ENCODE results near the gene GRXCR1.

The GRXCR1 gene

DNA sequence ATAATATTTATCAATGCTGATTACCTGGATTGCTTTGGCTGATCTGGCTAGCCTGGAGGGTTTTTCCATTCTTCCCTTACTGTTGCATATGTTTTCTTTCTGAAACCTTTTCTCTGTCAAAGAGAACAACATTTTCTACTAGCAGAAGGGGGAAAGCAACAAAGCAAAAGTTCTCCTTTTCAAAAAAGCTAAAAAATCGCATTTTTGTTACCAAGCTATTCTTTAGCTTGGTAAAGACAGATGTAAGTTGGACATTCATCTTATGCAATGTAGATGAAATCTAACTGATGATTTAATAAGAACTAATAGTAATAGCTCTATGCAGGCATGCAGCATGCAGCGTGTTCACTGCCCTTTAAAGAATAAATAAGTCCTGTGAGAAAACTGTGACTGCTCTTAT lies at the start of gene GRXCR1:
GRXCR1 (plus strand) TSS at position 301 of the 400 bp plus-strand sequence. CDS start 554 bp downstream, outside the sequence.
- FAIRE-seq = no peak
- DNase-seq (ENCODE audit: extremely low spot score, insufficient read length, low read depth) = no peak

DNA sequence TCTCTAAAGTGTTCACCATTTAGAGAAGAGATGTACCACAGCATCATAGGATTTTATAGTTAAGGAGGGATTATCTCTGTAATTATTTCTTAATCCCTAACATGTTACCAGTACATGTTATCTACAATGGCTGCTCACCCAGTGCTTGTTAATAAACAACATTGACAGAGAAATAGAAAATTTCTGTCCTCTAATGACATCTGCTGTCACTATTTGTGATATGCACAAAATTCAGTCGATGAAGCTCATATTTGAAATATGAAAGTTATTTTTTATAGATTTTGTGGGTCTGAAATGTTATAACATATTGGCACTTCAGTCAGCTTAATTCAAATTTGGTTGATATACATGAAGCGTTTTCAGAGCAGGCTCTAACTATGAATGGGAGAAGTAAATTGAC lies 48.8 kb upstream of the GRXCR1 start:
- FAIRE-seq = no peak
- no peak for DNase-seq (ENCODE audit: extremely low spot score, insufficient read length, low read depth)

DNA sequence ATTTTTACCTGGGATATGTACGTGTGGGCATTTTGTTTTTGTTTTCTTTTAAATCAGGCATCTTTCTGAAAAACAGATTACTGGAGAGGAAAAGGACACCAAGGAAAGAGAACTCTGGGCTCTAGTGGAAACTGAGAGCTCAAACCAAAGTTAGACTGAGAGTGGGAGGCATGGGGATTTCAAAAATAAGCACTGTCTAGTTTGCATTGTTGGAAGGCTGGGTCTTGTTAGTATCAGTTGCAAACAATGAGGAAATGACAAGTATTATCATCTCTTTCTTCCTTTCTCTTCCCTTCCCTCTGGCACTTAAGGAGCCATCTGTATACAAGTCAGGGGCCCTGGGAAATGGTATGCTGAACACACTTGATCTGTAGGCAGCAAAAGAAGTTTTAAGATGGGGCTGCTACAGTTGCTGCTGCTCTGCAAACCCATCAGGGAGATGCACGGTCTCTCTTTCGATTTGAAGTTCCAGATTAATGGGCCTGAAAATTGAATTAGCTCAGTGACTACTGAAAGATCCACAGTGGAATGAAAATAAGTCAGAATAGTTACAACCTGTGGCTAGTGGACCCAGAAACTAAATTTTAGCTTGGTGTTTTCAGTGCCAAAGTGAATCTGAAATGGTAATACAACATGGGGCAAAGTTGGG lies 48.0 kb upstream of the GRXCR1 start:
- FAIRE-seq = no peak
- no peak for DNase-seq (ENCODE audit: extremely low spot score, insufficient read length, low read depth)

DNA sequence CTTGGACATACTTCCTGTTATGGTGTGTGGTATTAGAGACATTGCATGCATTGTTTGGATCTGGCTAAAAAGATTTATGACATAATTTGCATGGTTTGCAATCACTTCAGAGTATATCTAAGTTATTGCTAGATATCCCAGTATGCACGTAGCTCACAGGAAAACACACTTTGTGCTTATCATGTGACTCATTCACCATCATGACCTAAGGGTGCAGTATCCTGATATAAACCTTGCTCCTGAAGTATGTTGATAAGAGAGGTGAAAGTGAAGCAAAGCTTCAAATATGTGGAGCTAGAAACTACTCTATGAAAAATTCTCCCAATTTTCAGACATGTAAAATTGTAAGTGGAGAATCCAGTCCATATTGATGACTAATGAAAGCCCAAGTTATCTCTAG lies 46.9 kb upstream of the GRXCR1 start:
- DNase-seq (ENCODE audit: extremely low spot score, insufficient read length, low read depth) = no peak
- FAIRE-seq = no peak

DNA sequence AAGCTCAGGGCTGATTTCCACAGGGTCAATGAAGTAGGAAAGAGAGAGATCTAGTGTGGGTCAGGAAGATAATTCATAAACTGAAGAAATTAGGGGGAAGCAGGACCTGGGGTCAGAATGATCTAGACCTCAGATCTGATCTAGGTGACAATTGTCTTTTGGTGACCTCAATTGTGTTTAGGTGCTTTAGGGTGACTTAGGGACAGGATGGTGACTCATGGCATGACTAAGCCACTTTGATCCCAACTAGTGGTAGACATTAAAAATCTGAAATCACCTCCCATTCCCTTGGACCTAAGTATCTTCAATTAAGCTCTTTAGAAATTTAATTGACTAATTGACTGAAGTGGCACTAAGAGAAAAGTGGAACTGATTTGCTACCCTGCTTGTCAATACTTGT lies 36.7 kb upstream of the GRXCR1 start:
- FAIRE-seq (no peak), DNase-seq (ENCODE audit: extremely low spot score, insufficient read length, low read depth) (no peak)

DNA sequence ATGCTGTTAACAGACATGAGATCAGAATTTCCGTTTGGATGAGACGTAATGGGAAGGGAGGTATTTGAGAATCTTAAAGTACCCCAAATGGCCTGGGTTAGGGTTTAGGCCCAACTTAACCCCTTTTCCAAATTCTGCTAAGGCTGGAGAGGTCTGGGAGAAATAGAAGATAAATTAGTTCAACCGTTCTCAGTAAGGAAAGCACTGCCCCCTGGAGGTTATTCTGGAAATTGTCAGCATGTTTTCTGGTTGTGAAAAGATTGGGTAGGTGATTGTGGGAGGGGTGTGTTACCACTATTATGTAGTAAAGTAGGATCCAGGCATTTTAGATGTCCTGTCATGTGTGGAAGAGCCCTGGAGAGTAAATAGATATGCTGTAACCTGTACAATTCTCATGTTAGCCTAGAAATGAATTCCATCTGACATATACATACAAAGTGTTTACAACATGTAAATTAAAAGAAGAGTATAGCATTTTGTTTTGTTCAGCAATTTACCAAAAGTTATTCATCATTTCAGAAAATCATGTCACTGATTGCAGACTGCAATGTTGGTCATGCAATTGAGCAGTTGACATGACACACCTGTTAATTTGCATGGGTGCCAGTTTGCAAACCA lies 26.8 kb upstream of the GRXCR1 start:
- DNase-seq (ENCODE audit: extremely low spot score, insufficient read length, low read depth) (peak; percentile 2), FAIRE-seq (peak; percentile 89)

DNA sequence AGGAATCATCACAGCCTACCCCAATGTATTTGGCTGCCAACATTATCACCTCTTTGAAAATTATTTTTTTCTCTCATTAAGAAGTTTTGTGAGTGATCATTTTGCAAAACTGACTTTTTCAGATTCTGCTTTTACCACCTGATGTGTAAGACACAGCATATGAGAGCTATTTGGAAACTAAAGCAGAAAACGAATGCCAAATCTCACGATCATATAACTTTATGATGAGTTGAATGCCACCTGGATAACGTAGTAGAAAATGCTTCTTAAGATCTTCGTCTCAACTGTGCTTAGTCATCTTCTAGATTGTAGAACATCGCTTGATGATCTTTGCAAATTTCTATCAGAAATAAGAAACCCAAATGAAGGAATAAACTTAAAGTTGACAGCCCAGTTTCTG lies 21.3 kb upstream of the GRXCR1 start:
- FAIRE-seq (no peak), DNase-seq (ENCODE audit: extremely low spot score, insufficient read length, low read depth) (no peak)

DNA sequence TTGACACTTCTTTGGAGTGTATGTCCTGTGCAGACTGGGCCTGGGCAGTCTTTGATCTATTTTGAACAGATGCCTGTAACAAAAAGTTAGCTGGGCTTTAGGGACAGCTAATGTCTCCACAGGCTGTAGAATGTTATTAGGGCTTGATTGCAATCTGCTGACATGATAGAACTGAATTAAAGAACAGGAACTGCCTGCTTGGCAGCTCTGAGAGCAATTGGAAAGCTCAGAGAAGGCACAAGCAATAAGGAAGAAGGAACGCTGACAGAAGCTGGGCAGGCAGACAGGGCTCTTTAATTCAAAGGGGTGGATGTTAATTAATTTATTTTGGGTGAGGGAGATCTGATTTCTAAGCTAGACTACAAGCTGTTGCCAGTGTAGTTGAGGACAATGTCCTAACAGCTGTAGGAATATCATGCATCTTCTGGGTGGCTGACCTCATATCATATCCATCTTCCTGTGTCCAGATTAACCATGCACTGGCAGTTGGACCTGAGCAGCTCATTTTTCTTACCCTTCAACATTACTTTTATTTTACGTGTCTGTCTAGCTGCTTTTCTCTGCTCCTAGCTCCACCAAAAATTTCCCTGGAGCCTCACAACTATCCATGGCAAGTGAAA lies 20.7 kb upstream of the GRXCR1 start:
- DNase-seq (ENCODE audit: extremely low spot score, insufficient read length, low read depth) = no peak
- no peak for FAIRE-seq

DNA sequence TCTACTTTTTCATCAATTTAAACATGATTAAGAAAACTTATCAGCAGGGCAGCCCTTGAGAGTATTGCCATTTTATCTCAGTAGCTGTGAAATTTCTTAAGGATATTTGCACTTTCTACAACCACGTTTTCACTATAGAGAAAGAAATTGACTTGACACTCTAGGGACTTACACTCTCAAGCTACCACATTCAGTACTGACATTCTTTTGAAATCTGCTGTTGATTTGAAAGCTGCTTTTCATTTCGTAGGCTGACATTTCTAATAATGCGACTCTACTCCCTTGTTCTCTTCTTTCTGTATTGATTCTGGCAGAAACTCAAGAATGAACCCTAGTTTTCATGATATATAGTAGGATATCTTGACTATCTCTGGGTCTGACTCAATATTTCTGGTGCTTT lies 13.7 kb upstream of the GRXCR1 start:
- no peak for DNase-seq (ENCODE audit: extremely low spot score, insufficient read length, low read depth)
- FAIRE-seq = no peak

DNA sequence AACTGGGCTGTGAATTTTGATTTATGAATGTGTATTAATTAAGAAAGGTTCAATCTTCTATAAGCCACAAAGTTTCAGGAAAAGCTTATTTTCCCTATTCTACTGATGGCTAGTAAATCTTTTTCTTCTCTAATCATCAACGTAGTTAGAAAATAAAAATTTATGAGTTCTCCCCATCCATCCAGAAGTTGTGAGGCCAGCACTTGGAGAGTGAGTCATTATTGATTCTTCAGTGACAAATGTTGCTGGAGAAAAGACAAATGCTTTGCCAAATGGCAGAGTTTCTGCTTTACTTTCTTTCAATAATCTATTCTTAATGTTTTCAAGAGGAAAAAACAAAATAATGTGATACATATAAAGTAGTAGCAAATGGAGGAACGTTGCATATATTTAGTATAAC lies 11.3 kb upstream of the GRXCR1 start:
- FAIRE-seq = no peak
- no peak for DNase-seq (ENCODE audit: extremely low spot score, insufficient read length, low read depth)

DNA sequence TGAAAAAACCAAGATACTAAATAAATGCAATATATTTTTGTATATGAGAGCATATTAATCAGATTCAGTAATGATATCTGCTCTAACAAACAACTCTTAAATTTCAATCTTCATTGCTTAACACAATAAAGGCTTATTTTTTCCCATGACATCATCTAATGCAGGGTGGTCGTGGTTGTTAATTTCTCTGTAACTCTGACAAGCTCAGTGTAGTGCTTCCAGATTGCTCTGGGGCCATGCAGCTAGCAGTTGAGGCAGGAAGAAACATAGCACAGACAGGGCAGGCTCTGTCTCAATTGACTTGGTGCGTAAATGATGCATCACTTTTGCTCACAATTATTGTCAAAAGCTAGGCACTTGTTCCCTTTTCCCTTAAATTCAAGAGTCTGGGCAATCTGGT lies 869 bp upstream of the GRXCR1 start:
- DNase-seq (ENCODE audit: extremely low spot score, insufficient read length, low read depth) = no peak
- no peak for FAIRE-seq

DNA sequence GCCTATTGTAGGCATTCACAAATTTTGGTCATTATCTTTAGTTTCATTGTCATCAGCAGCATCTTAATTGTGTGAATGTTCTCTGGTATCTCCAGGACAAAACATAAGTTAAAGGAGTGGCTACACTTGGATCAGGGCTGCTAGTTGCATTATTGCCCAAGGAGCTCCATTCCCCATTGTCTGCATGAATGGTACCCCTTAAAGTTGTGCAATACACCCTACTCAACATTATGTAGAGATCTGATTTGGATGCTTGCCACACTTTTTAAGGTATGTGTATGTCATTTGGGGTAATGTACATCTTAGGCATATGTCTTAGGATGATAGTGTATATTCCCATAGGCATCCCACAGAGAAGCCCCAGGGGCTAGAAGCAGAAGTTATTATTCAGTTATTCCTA lies 2.9 kb downstream of the GRXCR1 start:
- DNase-seq (ENCODE audit: extremely low spot score, insufficient read length, low read depth) (no peak), FAIRE-seq (no peak)

DNA sequence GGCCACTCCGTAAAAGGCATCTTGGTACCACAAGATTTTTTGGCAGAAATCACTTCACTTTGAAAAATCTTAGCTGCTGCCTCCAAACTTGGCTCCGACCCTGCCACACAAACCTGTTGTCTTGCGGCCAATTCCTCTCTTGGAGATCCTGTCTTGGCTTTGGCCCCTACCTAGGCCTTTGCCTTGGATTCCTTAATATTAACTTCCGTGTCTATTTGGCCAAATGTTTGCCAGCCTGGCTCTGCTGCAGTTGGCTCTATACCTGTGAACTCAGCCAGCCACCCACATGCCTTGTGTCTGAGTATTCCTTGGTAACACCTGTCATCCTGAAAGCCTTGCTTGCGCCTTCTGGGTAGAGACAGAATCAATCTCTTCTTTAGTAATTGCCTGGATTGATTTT lies 12.5 kb downstream of the GRXCR1 start:
- no peak for DNase-seq (ENCODE audit: extremely low spot score, insufficient read length, low read depth)
- FAIRE-seq = no peak

DNA sequence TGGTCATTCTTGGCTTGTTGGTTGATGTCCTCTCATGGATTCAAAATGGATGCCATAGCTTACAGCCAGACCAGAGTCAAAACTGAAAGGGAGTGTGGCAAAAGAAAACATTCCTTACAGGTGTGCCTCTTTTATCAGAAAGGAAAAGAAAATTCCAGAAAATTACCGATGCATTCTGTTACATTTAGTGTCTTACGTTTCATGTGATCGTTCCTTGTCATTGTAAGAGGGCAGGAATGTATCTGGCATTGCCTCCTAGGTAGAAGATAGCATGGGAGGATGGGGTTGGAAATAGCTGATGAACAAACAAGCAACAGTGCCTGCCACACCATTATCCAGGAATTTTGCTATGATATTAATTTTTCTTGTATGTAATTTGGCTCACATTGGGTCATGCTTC lies 13.1 kb downstream of the GRXCR1 start:
- FAIRE-seq = no peak
- no peak for DNase-seq (ENCODE audit: extremely low spot score, insufficient read length, low read depth)

DNA sequence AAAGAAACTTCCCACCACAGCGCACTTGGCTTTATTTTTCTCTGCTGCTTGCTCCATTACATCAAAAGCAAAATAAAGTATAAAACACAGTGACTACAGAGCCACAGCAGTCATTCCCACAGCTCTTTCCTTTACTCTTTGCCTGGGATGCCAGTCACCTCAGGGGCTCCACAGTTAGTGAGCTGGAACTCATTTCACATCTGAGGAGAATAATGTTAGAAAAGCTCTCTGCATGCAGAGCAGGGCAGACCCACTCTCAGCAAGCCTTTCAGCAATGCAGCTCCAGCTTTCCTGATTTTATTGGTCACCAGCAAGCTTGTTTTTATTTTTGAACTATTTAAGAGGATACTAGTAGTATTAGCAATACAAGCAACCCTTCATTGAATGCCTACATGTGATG lies 13.8 kb downstream of the GRXCR1 start:
- DNase-seq (ENCODE audit: extremely low spot score, insufficient read length, low read depth) (no peak), FAIRE-seq (no peak)

DNA sequence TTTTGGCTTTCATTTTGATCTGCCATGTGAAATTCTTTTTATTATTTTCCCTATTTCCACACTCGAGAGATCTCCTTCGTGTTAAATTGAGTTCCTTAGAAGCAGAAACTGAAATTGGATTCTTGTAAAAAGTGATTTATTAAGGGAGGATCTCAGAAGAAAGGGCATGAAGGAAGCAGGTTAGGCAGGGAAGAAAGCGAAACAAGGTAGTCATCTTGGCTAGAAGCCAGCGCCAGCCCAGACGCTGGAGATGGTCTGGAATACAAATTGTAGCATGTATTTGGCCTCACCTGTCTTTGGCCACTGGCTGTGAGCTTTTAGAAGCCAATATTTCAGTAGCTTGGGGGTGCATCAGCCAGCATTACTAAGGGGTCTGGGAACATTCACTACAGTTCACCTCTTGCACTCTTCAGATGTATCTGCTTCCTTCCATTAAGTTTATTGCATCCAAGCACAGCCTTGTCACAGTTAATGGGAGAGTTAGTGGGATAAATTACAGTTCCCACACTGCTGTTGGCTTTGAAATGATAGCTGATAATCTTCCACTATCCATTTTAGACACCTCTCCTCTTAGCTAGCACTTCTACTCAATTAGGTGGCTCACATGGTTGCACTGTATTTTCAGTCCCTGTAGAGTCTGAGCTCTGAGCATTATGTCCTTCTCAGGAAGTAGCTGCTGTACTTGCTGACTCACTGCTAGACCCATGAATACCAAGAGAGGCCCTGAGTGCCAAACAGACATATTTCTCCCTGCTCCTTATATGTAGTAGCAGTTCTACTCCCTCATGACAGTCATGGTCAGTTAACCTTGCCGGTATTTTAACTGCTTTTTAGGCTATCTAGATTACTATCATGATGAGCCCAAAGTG lies 14.6 kb downstream of the GRXCR1 start:
- DNase-seq (ENCODE audit: extremely low spot score, insufficient read length, low read depth) = no peak
- no peak for FAIRE-seq

DNA sequence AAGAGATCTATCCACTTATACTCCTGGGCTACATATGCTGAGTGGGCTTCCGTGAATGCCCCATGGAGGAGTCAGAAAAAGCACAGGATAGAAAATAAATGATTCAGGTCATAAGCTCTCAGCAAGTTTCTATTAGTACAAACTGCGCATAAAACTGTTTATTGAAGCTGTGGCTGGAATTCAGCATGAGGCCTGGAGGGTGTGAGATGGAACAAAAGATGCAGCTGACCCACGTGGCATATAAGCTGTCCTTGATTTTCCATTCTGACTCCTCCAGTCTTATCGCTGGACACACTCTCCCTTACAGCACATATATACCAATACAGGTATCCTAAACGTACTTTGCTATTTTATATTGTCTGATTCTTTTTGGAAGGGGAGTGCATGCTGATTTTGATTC lies 17.9 kb downstream of the GRXCR1 start:
- FAIRE-seq = no peak
- DNase-seq (ENCODE audit: extremely low spot score, insufficient read length, low read depth) = no peak

DNA sequence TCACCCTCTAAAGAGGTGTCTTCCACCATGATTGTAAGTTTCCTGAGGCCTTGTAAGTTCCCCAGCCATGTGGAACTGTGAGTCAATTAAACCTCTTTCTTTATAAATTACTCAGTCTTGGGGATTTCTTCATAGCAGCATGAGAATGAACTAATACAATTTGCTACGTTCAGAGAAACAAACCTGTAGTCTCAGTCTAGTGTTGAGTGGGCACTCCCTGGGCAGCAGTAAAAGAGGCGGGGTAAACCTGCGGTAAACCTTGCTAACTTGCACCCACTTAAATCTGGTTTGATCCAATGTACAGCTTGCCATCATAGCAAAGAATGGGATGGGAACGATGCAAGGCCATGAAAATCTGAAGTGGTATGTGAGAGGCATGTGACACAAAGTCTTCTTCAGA lies 22.4 kb downstream of the GRXCR1 start:
- no peak for DNase-seq (ENCODE audit: extremely low spot score, insufficient read length, low read depth)
- FAIRE-seq = no peak

DNA sequence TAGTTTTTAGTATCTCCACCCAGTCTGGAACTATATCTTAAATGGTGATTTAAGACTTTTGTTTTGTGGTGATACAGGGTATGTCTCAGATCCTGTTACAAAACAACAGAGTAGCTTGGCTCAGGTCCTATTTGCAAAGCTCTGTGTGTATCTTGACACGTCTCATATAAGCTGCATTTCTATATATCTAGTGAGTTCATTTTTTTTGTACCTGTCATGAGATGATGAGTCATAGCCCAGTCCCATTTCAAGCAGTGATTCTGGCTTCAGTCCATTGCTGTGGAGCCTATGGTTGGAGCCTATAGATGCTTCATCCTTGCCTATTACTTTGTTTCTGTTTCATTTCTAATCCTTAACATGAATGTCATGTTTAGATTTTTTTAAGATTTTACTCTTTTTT lies 23.0 kb downstream of the GRXCR1 start:
- no peak for DNase-seq (ENCODE audit: extremely low spot score, insufficient read length, low read depth)

DNA sequence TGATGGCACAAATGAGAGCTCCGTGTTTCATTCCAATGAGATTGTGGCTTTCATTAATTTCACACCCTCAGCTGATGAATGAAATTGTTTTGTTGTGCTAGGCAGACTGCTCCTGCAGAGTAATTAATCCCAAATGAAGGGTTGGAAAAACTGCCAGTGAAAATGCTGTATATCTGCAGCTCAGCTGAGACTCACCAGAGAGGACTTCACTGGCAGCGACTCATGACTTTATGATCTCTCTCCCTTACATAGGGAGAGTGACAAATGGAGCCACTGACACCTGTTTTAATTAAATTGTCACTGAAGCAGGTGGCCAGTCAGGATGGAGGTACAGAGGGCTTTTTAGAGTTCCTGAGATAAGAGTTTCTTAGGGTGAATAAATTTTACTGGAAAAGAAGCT lies 24.8 kb downstream of the GRXCR1 start:
- DNase-seq (ENCODE audit: extremely low spot score, insufficient read length, low read depth) = no peak
- FAIRE-seq = no peak

More for the DNA sequence above, 23.0 kb downstream of the GRXCR1 start:
- no peak for FAIRE-seq

DNA sequence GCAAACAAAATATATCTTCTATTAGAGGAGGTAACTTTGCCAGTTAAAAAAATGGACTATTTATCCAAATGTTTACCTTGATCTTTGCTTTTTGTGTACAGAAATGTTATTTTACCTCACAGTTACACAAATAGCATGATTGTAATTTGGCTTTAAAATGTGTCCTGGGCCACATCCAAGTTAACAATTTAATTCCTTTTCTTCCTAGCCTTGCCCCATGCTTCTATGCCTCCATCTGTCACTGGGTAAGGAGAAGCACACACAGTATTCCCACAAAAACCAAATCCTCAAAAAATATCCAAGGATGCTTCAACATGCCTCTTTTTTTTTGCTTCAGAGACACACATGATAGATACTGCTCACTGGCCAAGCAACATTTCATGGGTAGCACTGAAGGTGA lies 30.9 kb downstream of the GRXCR1 start:
- DNase-seq (ENCODE audit: extremely low spot score, insufficient read length, low read depth) (no peak), FAIRE-seq (no peak)
